GM23338 (cell line): Measurements from ENCODE around the gene ADAMTS15.

Source experiments
- EZH2 ChIP-seq: fragments of 200-600 bp; sonication (generic); IDR thresholded peaks from one replicate; pipeline ENCODE4 v1.8.0; 2017; ENCODE audit warnings: antibody characterized with exemption, mild to moderate bottlenecking, low read depth; ENCODE audit not compliant: unreplicated experiment
- EZH2phosphoT487 ChIP-seq: fragments of 200-600 bp; sonication (generic); IDR thresholded peaks from one replicate; pipeline ENCODE4 v1.8.1; 2018; ENCODE audit warnings: antibody characterized with exemption; ENCODE audit not compliant: unreplicated experiment
- NANOG ChIP-seq: IDR thresholded peaks from 2 replicates; pipeline ENCODE4 v1.6.1; 2016; ENCODE audit warnings: antibody characterized with exemption, borderline replicate concordance
- POLR2AphosphoS5 ChIP-seq: IDR thresholded peaks from 2 replicates; pipeline ENCODE4 v1.6.1; 2016; ENCODE audit warnings: antibody characterized with exemption, low read depth
- TF ChIP-seq, protein P1 (sequence below), 2 experiments: fragments of 200-600 bp in 1 of 2; sonication (generic) in 1 of 2; conservative IDR thresholded peaks; 2 replicates each; pipeline versions ENCODE4 v1.5.1 to v1.6.1; 2016 to 2017; ENCODE audit warnings: antibody characterized with exemption in 2 of 2, low read depth in 2 of 2, mild to moderate bottlenecking in 2 of 2, moderate library complexity in 1 of 2
- TF ChIP-seq, protein P2 (sequence below): IDR thresholded peaks from one replicate; pipeline ENCODE4 v1.6.1; 2018; ENCODE audit warnings: antibody characterized with exemption; ENCODE audit not compliant: unreplicated experiment
- TF ChIP-seq, protein P3 (sequence below): fragments of 250-450 bp; sonication (Bioruptor Pico); IDR thresholded peaks from 2 replicates; pipeline ENCODE4 v1.5.0; 2020; ENCODE audit warnings: mild to moderate bottlenecking, moderate library complexity

DNA sequence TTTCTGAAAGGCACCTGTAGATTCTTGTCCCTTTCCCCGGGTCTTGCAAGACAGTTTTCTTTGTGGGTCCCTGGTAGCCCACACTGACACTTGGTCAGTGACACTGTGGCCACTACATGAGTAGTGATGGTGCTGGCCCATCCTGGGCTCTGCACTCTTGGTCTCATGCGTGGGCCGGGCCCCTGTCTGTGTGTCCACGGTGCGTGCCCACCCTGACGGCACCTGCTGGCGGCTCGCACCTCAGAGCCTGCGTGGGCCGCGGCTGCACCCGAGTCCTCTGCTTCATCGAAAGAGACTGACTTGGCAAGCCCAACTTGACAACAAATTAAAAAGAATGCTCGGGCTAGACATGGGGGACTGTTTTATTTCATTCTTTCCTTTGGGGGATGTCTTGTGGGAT lies 37.5 kb downstream of the ADAMTS15 start:
- TF ChIP-seq POLR2AphosphoS5: no peak
- TF ChIP-seq, protein P1, sequence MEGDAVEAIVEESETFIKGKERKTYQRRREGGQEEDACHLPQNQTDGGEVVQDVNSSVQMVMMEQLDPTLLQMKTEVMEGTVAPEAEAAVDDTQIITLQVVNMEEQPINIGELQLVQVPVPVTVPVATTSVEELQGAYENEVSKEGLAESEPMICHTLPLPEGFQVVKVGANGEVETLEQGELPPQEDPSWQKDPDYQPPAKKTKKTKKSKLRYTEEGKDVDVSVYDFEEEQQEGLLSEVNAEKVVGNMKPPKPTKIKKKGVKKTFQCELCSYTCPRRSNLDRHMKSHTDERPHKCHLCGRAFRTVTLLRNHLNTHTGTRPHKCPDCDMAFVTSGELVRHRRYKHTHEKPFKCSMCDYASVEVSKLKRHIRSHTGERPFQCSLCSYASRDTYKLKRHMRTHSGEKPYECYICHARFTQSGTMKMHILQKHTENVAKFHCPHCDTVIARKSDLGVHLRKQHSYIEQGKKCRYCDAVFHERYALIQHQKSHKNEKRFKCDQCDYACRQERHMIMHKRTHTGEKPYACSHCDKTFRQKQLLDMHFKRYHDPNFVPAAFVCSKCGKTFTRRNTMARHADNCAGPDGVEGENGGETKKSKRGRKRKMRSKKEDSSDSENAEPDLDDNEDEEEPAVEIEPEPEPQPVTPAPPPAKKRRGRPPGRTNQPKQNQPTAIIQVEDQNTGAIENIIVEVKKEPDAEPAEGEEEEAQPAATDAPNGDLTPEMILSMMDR (conservative IDR thresholded peaks at IDR 0.05; ENCODE audit: low read depth in 2 of 2): no peak
- TF ChIP-seq, protein P2, sequence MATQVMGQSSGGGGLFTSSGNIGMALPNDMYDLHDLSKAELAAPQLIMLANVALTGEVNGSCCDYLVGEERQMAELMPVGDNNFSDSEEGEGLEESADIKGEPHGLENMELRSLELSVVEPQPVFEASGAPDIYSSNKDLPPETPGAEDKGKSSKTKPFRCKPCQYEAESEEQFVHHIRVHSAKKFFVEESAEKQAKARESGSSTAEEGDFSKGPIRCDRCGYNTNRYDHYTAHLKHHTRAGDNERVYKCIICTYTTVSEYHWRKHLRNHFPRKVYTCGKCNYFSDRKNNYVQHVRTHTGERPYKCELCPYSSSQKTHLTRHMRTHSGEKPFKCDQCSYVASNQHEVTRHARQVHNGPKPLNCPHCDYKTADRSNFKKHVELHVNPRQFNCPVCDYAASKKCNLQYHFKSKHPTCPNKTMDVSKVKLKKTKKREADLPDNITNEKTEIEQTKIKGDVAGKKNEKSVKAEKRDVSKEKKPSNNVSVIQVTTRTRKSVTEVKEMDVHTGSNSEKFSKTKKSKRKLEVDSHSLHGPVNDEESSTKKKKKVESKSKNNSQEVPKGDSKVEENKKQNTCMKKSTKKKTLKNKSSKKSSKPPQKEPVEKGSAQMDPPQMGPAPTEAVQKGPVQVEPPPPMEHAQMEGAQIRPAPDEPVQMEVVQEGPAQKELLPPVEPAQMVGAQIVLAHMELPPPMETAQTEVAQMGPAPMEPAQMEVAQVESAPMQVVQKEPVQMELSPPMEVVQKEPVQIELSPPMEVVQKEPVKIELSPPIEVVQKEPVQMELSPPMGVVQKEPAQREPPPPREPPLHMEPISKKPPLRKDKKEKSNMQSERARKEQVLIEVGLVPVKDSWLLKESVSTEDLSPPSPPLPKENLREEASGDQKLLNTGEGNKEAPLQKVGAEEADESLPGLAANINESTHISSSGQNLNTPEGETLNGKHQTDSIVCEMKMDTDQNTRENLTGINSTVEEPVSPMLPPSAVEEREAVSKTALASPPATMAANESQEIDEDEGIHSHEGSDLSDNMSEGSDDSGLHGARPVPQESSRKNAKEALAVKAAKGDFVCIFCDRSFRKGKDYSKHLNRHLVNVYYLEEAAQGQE: no peak
- no peak for TF ChIP-seq EZH2phosphoT487
- TF ChIP-seq NANOG: no peak
- no peak for TF ChIP-seq EZH2
- TF ChIP-seq, protein P3, sequence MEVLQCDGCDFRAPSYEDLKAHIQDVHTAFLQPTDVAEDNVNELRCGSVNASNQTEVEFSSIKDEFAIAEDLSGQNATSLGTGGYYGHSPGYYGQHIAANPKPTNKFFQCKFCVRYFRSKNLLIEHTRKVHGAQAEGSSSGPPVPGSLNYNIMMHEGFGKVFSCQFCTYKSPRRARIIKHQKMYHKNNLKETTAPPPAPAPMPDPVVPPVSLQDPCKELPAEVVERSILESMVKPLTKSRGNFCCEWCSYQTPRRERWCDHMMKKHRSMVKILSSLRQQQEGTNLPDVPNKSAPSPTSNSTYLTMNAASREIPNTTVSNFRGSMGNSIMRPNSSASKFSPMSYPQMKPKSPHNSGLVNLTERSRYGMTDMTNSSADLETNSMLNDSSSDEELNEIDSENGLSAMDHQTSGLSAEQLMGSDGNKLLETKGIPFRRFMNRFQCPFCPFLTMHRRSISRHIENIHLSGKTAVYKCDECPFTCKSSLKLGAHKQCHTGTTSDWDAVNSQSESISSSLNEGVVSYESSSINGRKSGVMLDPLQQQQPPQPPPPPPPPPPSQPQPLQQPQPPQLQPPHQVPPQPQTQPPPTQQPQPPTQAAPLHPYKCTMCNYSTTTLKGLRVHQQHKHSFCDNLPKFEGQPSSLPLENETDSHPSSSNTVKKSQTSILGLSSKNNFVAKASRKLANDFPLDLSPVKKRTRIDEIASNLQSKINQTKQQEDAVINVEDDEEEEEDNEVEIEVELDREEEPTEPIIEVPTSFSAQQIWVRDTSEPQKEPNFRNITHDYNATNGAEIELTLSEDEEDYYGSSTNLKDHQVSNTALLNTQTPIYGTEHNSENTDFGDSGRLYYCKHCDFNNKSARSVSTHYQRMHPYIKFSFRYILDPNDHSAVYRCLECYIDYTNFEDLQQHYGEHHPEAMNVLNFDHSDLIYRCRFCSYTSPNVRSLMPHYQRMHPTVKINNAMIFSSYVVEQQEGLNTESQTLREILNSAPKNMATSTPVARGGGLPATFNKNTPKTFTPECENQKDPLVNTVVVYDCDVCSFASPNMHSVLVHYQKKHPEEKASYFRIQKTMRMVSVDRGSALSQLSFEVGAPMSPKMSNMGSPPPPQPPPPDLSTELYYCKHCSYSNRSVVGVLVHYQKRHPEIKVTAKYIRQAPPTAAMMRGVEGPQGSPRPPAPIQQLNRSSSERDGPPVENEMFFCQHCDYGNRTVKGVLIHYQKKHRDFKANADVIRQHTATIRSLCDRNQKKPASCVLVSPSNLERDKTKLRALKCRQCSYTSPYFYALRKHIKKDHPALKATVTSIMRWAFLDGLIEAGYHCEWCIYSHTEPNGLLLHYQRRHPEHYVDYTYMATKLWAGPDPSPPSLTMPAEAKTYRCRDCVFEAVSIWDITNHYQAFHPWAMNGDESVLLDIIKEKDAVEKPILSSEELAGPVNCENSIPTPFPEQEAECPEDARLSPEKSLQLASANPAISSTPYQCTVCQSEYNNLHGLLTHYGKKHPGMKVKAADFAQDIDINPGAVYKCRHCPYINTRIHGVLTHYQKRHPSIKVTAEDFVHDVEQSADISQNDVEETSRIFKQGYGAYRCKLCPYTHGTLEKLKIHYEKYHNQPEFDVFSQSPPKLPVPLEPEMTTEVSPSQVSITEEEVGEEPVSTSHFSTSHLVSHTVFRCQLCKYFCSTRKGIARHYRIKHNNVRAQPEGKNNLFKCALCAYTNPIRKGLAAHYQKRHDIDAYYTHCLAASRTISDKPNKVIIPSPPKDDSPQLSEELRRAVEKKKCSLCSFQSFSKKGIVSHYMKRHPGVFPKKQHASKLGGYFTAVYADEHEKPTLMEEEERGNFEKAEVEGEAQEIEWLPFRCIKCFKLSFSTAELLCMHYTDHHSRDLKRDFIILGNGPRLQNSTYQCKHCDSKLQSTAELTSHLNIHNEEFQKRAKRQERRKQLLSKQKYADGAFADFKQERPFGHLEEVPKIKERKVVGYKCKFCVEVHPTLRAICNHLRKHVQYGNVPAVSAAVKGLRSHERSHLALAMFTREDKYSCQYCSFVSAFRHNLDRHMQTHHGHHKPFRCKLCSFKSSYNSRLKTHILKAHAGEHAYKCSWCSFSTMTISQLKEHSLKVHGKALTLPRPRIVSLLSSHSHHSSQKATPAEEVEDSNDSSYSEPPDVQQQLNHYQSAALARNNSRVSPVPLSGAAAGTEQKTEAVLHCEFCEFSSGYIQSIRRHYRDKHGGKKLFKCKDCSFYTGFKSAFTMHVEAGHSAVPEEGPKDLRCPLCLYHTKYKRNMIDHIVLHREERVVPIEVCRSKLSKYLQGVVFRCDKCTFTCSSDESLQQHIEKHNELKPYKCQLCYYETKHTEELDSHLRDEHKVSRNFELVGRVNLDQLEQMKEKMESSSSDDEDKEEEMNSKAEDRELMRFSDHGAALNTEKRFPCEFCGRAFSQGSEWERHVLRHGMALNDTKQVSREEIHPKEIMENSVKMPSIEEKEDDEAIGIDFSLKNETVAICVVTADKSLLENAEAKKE (CRISPR knock-in tag): no peak
